HepG2 (cell line): ENCODE data around the gene BCL2L1. TPM values are rescaled to one million over a fixed set of nuclear protein-coding genes. Genes with fewer than 3 reads are reported as not detected.
A peak's percentile ranks its signal among the peaks of the same experiment; 100 is the strongest.

Source experiments
- GFI1 ChIP-seq: sonication (generic); formaldehyde crosslinking; IDR thresholded peaks from 2 replicates; pipeline ENCODE4 v1.5.0; 2020; ENCODE audit warnings: missing genetic modification reagents, mild to moderate bottlenecking, borderline replicate concordance
- HNRNPL ChIP-seq: fragments of 200-400 bp; formaldehyde crosslinking; IDR thresholded peaks from 2 replicates; pipeline ENCODE4 v1.6.1; 2017; ENCODE audit warnings: mild to moderate bottlenecking, low read depth, low read length
- MED1 ChIP-seq: sonication (generic); formaldehyde crosslinking; IDR thresholded peaks from 2 replicates; pipeline ENCODE4 v1.4.0; 2020; ENCODE audit warnings: missing genetic modification reagents
- NFAT5 ChIP-seq: sonication (generic); formaldehyde crosslinking; IDR thresholded peaks from 2 replicates; pipeline ENCODE4 v1.4.0; 2020; ENCODE audit warnings: missing genetic modification reagents
- SP140L ChIP-seq: sonication (generic); formaldehyde crosslinking; IDR thresholded peaks from 2 replicates; pipeline ENCODE4 v1.4.0; 2020; ENCODE audit warnings: missing genetic modification reagents, borderline replicate concordance
- SRSF9 ChIP-seq: fragments of 200-400 bp; formaldehyde crosslinking; IDR thresholded peaks from 2 replicates; pipeline ENCODE4 v1.6.1; 2018; ENCODE audit warnings: borderline replicate concordance, mild to moderate bottlenecking, low read depth, low read length; ENCODE audit not compliant: insufficient read depth, poor library complexity, severe bottlenecking
- ZFP91 ChIP-seq: sonication (generic); formaldehyde crosslinking; IDR thresholded peaks from 2 replicates; pipeline ENCODE4 v1.9.0; 2022; ENCODE audit warnings: missing genetic modification reagents, mild to moderate bottlenecking, borderline replicate concordance
- ZNF605 ChIP-seq: sonication (generic); formaldehyde crosslinking; IDR thresholded peaks from 2 replicates; pipeline ENCODE4 v1.8.0; 2022; ENCODE audit warnings: mild to moderate bottlenecking, missing genetic modification reagents
- ZNF609 ChIP-seq: sonication (generic); formaldehyde crosslinking; IDR thresholded peaks from 2 replicates; pipeline ENCODE4 v1.4.0; 2020; ENCODE audit warnings: mild to moderate bottlenecking, missing genetic modification reagents, borderline replicate concordance
- ZNF672 ChIP-seq: sonication (generic); formaldehyde crosslinking; IDR thresholded peaks from 2 replicates; pipeline ENCODE4 v1.8.1; 2022; ENCODE audit warnings: missing genetic modification reagents
- ZNF782 ChIP-seq: sonication (generic); formaldehyde crosslinking; IDR thresholded peaks from 2 replicates; pipeline ENCODE4 v1.4.0; 2020; ENCODE audit warnings: missing genetic modification reagents, mild to moderate bottlenecking, borderline replicate concordance
- ZNF850 ChIP-seq: sonication (generic); formaldehyde crosslinking; conservative IDR thresholded peaks from 2 replicates; pipeline ENCODE4 v1.9.0; 2021; ENCODE audit warnings: mild to moderate bottlenecking, missing genetic modification reagents
- ZSCAN29 ChIP-seq: sonication (generic); formaldehyde crosslinking; conservative IDR thresholded peaks from 2 replicates; pipeline ENCODE4 v1.4.0; 2020; ENCODE audit warnings: mild to moderate bottlenecking, missing genetic modification reagents
- polyA plus RNA-seq, 8 experiments: library from polyadenylated mRNA; depleted of rRNA in 3 of 8; stranded (reverse) in 7 of 8; unstranded in 1 of 8; fragments of >200 nt; fragmentation: Illumina TruSeq in 4 of 8; extraction: Trizol in 4 of 8; gene quantifications; 2 replicates each; pipeline versions ENCODE4 v1.2.1 to v1.2.3, GENCODE V29; 2011 to 2016; ENCODE audit warnings: low read depth in 4 of 8, missing spikeins in 1 of 8, mixed read lengths in 1 of 8; ENCODE audit not compliant: insufficient read depth in 1 of 8
- total RNA-seq, 5 experiments: library from RNA; depleted of rRNA; stranded (reverse); fragments of >200 nt; fragmentation: Illumina TruSeq; extraction: Trizol; gene quantifications; 2 replicates each; pipeline ENCODE4 v1.2.3, GENCODE V29; 2016; ENCODE audit warnings: low read depth in 1 of 5

Gene BCL2L1
- total and polyA plus RNA-seq, 2 of the 13 experiments (the other 11 are each of a cell fraction or from before 2014, with no cell fraction given), result 164 to 258 TPM

GRCh38 chr20:31695849-31696804 lies 26.5 kb downstream of the BCL2L1 start (continued):
- TF ChIP-seq NFAT5 (CRISPR knock-in tag) (peak; percentile 37; the same call in 1 of the 2 replicates), MED1 (CRISPR knock-in tag) (peak; percentile 100), ZNF782 (CRISPR knock-in tag) (no peak), ZSCAN29 (CRISPR knock-in tag) (no peak), SP140L (CRISPR knock-in tag) (no peak; the same call in 1 of the 2 replicates), SRSF9 (no peak), HNRNPL (peak; percentile 74; the same call in 1 of the 2 replicates), ZNF850 (CRISPR knock-in tag) (no peak; the same call in 1 of the 2 replicates), GFI1 (CRISPR knock-in tag) (peak; percentile 89), ZNF672 (CRISPR knock-in tag) (peak; percentile 78; the same call in 1 of the 2 replicates), ZNF609 (peak; percentile 99), ZFP91 (peak; percentile 86), ZNF605 (CRISPR knock-in tag) (peak; percentile 94; the same call in 1 of the 2 replicates)
